NCI-H524 treated with DMSO at 0.1 percent for 48 hours (cell line): Measurements from ENCODE around the gene CRX.
"Not testable (repeated sequence)": the region's sequence is repeated elsewhere in the genome, so short reads cannot be mapped to it uniquely, and the experiment has no call there.

Experiments used
- DNase-seq: peaks from one replicate; lab custom pipeline; 2025; lab: John Stamatoyannopoulos, UW

The CRX gene

GRCh38 chr19:47803671-47804070 is 18.1 kb upstream of the CRX start:
- DNase-seq = not testable (repeated sequence)

DNA sequence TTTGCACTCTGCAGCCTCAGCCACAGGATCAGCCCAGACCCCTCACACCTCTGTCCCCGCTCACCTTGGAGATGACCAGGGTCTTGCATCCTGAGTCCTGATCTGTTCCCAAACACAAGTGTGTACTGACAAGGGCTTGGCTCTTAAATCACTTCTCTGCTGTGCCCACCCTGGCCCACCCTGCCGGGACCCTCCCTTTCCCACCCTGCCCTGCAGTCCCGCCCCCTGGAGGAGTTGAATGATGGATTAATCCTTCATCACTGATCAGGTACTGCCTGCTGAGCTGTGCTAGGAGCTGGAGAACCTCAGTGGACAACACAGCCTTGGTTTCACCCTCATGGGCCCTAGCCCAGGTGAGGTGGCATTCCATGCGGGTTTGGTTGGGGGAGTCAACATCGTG is 17.3 kb upstream of the CRX start, which contains the start of gene TPRX1:
Gene TPRX1, minus strand, starts transcription at position 101 of the 400 bp plus-strand sequence. Its CDS starts 12 bp downstream, at position 89.
- not testable (repeated sequence) for DNase-seq

DNA sequence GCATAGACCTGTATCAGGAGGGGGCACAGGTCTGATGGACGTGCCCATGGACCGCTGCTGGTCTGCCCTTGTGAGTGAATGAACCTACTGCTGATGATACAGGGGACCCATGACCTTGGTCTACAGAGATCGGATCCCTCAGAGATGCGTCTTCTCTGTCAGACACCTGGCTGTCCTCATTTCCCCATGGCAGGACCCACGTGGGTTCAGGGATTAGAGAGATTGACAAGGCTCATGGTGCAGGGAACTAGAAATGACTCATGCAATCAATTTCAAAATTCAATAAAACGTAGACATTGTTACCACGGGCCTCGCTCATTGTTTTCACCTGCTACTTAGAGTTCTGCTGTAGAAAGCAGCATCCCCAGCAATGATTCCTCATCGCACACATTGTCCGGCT is 16.4 kb upstream of the CRX start:
- no peak for DNase-seq

DNA sequence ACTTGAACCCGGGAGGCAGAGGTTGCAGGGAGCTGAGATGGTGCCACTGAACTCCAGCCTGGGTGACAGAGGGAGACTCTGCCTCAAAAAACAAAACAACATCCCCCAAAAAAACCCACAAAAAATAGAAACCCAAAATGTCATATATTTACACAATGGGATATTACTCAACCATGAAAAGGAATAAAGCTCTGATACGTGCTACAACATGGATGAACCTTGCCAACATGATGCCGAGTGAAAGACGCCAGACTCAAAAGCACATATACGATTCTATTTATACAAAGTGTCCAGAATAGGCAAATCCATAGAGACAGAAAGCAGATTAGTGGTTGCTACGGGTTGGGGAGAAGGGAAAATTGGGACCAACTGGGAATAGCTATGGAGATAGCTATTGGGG is 15.3 kb upstream of the CRX start:
- no peak for DNase-seq

- DNase-seq = peak; percentile 28
Observed at GRCh38 chr19:47813304-47813994, 8.3 kb upstream of the CRX start.

DNA sequence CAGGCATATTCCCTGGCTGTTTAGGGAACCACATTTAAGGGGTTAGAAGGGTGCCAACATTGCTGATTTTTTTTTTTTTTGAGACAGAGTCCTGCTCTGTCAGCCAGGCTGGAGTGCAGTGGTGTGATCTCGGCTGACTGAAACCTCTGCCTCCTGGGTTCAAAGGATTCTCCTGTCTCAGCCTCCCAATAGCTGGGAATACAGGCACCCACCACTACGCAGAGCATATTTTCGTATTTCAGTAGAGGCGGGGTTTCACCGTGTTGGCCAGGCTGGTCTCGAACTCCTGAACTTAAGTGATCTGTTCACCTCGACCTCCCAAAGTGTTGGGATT is 7.8 kb upstream of the CRX start:
- DNase-seq = no peak

- not testable (repeated sequence) for DNase-seq
Observed at GRCh38 chr19:47816270-47816669, 5.5 kb upstream of the CRX start.

GRCh38 chr19:47818221-47818620 is 3.5 kb upstream of the CRX start:
- DNase-seq = not testable (repeated sequence)

- DNase-seq = peak; percentile 36
Observed at GRCh38 chr19:47819858-47820257, 1.9 kb upstream of the CRX start.

DNA sequence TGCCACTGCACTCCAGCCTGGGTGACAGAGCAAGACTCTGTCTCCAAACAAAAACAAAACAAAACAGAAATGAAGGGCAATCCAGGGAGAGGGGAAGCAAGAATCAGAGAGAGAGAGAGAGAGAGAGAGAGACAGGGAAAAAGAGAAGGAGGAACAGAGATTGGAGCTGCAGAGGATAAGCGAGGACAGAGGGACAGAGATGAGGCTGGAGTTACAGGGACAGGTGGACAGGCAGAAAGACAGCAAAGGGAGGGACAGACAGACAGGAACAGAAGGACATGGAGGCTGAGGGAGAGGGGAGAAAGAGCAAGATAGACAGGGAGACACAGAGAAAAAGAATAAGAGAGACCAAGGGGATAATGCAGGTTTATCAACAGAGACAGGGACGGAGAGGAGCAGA is 1.3 kb upstream of the CRX start:
- no peak for DNase-seq

- DNase-seq = no peak
Observed at GRCh38 chr19:47824396-47824795, 2.7 kb downstream of the CRX start.

GRCh38 chr19:47826800-47827199 is 5.1 kb downstream of the CRX start:
- DNase-seq = no peak

DNA sequence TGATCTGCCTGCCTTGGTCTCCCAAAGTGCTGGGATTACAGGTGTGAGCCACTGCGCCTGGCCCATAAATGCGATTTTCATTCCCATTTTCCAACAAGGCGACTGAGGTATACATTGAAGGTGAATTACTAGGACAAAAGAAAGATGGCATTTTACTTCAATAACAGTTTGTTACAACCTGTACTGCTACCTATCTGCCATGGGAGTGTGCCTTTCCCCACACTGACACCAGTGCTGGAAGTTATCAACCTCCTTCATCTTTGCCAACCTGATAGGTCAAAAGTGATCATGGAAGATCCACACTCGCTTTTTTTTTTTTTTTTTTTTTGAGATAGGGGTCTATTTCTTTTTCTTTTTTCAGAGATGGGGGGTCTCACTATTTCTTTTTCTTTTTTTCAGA is 11.0 kb downstream of the CRX start:
- no peak for DNase-seq

GRCh38 chr19:47836038-47836437 is 14.3 kb downstream of the CRX start:
- no peak for DNase-seq

DNA sequence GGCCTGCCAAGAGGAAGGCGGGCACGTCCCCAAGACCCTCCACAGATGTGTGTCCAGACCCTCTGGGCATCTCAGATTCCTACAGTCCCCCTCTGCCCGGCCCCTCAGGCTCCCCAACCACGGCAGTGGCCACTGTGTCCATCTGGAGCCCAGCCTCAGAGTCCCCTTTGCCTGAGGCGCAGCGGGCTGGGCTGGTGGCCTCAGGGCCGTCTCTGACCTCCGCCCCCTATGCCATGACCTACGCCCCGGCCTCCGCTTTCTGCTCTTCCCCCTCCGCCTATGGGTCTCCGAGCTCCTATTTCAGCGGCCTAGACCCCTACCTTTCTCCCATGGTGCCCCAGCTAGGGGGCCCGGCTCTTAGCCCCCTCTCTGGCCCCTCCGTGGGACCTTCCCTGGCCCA is 17.7 kb downstream of the CRX start:
- no peak for DNase-seq

GRCh38 chr19:47839913-47840312 is 18.2 kb downstream of the CRX start:
- DNase-seq = peak; percentile 40

DNA sequence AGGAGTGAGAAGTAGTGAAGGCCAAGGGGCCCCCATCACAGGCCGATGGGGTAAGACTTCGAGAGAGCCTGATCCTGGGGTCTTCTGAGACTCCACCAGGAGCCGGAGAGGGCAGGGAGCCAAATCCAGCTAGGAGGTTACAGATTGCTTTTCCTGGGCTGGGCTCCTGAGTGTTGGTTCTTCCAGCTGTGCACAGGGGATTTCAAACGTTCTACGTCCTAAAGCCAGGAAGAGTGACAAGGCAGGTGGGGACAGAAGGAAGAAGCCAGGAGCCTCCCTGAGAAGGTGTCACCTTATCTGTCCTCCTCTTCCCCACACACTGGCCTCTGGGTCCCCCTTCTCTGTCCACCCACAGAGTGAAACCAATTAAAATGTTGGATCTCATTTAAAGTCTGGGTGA is 21.2 kb downstream of the CRX start:
- DNase-seq = no peak

DNA sequence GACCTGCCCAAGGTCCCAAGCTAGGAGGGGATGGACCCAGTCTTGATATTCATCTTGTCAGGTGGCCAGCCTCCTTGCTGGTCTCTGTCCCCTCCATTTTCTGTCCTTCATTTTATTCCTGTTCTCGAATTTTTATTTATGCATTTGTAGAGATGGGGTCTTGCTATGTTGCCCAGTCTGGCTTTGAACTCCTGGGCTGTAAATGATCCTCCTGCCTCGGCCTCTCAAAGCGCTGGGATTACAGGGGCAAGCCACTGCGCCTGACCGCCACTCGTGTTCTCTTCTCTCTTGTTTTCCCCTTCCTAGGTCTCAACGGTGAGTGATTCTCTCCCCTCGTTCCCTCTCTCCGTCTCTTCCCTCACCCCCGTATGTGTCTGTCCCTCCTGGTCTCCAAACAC is 26.7 kb downstream of the CRX start:
- no peak for DNase-seq

DNA sequence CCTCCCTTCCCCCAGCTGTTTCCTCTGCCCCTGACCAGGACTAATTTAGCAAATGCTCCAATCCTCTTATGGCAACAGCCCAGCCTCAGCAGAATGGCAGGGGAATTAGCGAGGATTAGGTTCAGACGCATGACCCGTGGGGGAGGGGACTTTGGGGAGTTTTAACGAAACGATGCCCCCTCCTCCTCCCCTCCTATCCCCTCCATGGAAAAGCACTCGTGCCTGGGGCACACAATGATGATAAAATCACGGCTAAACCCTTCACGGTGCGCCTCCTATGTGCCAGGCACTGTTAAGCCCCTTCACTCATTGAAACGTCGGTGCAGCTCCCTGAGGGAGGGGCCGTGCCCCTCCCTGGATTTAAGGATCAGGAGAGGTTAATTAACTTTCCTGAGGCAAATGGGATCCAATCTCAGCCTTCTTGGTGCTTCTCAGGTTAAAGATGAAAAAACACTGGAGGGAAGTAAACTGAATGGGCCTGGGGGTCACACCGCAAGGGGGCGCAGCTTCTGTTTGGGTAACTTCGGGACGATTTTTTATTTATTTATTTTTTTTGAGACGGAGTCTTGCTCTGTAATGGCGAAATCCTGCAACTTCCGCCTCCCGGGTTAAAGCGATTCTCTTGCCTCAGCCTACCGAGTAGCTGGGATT is 27.2 kb downstream of the CRX start:
- DNase-seq = peak; percentile 94

GRCh38 chr19:47853003-47853402 is 31.3 kb downstream of the CRX start:
- no peak for DNase-seq

- no peak for DNase-seq
Observed at GRCh38 chr19:47854459-47854858, 32.7 kb downstream of the CRX start.

DNA sequence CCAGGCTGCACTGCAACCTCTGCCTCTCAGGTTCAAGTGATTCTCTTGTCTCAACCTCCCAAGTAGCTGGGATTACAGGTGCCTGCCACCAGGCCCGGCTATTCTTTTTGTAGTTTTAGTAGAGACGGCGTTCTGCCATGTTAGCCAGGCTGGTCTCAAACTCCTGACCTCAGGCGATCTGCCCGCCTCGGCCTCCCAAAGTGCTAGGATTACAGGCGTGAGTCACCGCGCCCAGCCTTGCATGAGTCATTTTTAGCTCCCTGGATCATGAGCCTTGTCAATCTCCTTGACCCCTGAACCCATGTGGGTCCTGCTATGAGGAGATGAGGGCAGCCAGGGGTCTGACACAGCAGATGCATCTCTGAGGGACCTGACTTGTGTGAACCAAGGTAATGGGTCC is 36.5 kb downstream of the CRX start:
- DNase-seq = not testable (repeated sequence)

DNA sequence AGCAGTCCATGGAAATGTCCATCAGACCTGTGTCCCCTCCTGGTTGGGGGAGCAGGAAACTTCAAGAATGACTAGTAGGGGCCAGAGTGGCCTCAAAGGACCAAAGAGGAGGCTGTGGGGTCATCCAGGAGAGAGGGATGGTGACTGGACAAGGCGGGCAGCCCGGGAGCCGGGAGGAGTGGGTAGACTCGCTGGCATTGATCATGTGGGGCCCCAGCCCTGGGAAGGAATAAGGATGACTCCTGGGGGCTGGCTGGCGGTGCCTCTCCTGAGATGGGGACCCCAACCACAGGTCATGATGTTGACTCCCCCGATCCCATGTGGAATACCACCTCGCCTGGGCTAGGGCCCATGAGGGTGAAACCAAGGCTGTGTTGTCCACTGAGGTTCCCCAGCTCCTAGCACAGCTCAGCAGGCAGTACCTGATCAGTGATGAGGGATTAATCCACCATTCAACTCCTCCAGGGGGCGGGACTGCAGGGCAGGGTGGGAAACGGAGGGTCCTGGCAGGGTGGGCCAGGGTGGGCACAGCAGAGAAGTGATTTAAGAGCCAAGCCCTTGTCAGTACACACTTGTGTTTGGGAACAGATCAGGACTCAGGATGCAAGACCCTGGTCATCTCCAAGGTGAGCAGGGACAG is 37.0 kb downstream of the CRX start, which contains the start of gene TPRX2:
Gene TPRX2, plus strand, starts transcription at position 590 of the 640 bp plus-strand sequence. Its CDS starts 12 bp downstream, at position 602.
- not testable (repeated sequence) for DNase-seq
